ENCODE measurements around the gene MED9.
A peak's percentile ranks its signal among the peaks of the same experiment; 100 is the strongest.

MED9 gene

DNA sequence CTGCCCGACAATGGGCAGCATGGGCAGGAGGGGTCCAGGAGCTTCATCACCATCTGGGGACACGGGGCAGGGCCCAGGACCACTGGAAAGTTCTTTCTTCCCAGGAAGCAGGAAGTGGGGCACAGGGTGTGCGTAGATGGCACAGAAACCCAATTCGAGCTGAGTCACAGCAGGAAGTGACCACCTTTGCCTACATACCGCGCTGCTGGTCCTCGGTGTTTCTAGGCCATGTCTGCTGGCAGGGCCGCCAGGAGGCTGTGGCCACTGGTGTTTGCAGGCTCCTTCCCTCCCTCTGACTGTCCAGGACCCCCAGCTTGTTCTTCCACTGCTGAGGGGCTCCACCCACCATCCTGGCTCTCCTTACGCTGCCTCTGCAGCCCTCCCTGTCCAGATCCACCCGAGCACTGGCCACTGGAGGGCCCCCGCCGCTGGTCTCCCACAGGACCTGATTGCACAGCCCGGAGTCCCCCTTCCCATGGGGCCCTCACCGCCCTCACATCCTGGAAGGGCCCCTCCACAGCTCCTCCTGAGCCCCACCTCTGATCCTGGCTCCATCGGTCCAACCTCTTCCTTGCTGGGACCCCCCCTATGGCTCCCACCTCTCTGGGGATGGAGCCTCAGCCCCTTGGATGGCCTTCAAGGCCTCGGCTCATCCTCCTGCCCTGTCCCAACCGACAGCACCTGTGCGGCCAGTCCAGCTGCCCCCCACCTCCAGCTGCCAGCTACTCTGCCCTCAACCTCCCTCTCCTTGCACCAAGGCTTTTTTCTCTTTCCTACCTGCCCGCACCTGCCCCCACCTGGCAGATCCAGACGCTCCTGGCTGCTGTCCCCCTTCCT, 33.9 kb downstream of the MED9 start:
- TF ChIP-seq, protein P1, sequence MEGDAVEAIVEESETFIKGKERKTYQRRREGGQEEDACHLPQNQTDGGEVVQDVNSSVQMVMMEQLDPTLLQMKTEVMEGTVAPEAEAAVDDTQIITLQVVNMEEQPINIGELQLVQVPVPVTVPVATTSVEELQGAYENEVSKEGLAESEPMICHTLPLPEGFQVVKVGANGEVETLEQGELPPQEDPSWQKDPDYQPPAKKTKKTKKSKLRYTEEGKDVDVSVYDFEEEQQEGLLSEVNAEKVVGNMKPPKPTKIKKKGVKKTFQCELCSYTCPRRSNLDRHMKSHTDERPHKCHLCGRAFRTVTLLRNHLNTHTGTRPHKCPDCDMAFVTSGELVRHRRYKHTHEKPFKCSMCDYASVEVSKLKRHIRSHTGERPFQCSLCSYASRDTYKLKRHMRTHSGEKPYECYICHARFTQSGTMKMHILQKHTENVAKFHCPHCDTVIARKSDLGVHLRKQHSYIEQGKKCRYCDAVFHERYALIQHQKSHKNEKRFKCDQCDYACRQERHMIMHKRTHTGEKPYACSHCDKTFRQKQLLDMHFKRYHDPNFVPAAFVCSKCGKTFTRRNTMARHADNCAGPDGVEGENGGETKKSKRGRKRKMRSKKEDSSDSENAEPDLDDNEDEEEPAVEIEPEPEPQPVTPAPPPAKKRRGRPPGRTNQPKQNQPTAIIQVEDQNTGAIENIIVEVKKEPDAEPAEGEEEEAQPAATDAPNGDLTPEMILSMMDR (IDR thresholded peaks at IDR 0.05; ENCODE audit: low read depth, low read length), result no peak
- no peak for DNase-seq (ENCODE audit: extremely low read depth, low read depth)

DNA sequence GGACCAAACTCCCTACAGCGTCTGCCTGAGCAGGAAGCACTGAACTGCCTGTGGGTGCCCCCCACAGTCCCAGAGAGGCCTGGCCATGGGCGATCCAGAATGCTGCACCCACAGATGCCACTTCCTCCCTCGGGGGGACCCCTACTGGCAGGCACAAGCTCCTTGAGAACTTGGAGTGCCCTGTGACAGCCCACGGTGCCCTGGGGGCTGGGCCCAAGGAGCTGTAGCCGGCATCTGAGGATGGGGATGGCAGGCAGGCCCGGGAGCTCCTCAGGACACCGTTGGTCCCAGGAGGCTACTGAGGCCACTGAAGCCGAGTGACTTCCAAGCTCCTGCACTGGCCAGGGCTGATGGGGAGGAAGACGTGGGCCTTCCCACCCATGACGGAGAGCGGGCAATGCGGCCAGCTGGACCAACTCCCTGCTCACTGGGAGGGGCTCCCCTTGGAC, 34.5 kb downstream of the MED9 start:
- TF ChIP-seq, protein P1 (IDR thresholded peaks at IDR 0.05; ENCODE audit: low read depth, low read length), result no peak
- no peak for DNase-seq (ENCODE audit: extremely low read depth, low read depth)

DNA sequence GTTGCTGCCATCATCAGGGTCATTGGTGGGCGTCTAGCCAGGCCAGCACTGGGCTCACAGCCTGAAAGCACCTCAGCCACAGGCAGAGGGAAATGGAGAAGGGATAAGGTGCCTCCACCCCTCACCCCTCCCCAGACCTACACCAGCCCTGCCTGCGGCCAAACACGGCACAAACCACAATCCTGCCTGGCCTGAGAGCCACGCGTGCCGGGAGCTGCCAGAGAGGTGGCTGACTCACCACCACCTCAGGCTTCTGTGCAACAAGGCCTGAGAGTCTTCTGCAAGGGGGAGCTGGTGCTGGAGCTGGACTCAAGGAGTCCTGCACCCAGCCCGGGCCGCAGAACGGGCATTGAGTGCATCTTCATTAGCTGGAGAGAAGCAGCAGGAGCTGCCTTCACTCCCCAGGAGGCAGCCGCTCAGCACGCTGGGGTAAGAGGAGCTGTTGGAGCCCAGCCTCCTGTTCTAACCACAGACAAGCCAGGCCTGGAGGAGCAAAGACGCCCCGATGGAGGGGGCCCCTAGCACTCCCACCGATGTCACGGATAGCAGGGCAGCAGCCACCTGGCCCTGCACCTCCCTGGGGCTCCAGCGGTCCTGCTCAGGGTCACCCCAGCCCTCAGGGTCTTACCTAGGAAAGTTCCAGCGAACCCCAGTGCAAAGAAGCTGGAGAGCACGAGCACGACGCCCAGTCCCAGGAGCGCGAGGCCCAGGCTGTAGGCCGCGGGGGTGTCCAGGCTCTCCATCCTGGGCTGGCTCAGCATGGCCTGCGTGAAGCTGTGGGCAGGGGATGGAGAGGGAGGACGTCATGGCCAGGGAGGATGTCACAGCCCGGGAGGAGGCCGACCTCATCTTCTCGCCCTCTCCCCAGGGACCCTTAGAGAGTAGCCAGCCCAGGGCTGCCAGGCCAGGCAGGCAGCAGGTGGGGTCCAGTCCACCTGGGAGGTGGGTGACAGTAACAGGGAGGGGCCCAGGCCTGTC, 35.4 kb downstream of the MED9 start:
- TF ChIP-seq, protein P1 (IDR thresholded peaks at IDR 0.05; ENCODE audit: low read depth, low read length), result no peak

DNA sequence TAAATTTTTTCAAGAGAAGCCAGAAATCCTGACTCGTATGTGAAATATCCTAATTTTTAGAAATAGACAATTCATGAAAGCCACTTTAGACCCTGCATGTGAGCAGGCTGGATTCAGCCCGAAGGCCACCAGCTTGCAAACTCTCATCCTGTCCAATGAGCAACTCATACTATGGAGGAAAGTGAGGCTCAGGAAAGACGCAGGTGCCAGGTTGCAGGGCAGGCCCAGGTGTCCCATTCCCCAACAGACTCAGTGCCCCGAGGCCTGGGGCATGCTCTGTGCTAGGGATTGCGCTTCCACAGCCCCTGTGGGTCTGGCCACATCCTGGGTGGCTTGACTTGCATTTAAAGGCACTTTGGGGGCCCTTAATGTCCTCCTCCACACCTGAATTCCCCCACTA, 36.1 kb downstream of the MED9 start:
- TF ChIP-seq, protein P1 (IDR thresholded peaks at IDR 0.05; ENCODE audit: low read depth, low read length), result no peak
- DNase-seq (ENCODE audit: extremely low read depth, low read depth), result no peak

More for the DNA sequence above, 35.4 kb downstream of the MED9 start:
- peak; percentile 67 for DNase-seq (ENCODE audit: extremely low read depth, low read depth)

DNA sequence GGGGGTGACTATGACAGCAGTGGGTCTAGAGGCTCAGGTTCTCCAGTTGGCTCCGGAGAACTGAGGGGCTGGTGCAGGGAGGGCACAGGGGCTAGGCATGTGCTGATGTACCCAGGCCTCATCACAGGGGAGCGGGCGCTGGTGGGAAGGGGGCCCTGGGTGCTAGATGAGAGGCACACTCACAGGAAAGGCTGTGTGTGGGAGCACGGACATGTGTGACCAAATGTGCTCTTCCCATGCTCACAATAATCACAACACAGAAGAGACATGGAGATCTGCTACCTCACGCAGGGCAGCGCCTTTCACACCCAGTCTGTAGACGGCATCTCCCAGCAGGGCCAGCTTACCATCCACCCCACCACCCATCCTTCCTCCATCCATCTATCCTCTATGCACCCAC, 36.8 kb downstream of the MED9 start:
- TF ChIP-seq, protein P1 (IDR thresholded peaks at IDR 0.05; ENCODE audit: low read depth, low read length), result no peak
- no peak for DNase-seq (ENCODE audit: extremely low read depth, low read depth)

DNA sequence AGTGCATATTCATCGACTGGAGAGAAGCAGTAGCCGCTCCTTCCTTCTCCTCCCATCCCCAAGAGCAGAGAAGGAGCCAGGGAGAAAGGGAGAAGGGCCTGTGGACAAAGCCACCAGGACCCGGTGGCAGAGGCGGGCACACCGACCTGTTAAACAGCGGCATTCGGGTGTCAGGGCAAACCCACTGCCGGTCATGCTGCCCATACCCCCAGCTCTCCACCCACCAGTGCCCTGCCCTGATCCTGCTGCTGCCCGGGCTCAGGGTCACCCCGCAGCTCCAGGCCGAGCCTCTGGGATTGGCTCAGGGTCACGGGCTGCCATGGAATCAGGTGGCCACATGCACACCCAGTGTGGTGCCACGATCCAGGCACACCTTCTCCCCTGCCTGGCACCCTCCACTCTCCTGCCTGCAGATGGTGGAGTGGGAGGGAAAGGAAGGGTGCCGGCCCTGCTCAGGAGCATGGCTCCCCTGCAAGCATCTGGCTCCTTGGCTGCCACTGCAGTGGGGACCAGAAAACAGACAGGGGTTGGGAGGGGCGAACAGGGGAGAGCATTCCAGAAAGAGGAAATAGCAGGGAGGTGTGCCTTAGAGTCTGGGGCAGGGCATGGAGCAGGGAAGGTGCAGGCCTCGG, 37.7 kb downstream of the MED9 start:
- TF ChIP-seq, protein P1 (IDR thresholded peaks at IDR 0.05; ENCODE audit: low read depth, low read length), result no peak
- no peak for DNase-seq (ENCODE audit: extremely low read depth, low read depth)

Measured in AG09319 (cell line).